Muscle layer of duodenum (tissue), 2 donors: ENCODE data around the gene CHMP6.

Experiments
- H3K27ac ChIP-seq: one replicate; pipeline ENCODE4 v1.7.0; 2013; ENCODE audit warnings: mild to moderate bottlenecking, low read length
- H3K27me3 ChIP-seq: one replicate; pipeline ENCODE4 v1.7.0; 2013; ENCODE audit warnings: low read depth, mild to moderate bottlenecking, control low read depth, low read length
- H3K36me3 ChIP-seq, 2 donors: one replicate each; pipeline ENCODE4 v1.7.0; 2013; ENCODE audit warnings: low read length in 2 of 2, control low read depth in 1 of 2, mild to moderate bottlenecking in 1 of 2; ENCODE audit not compliant: insufficient read depth in 2 of 2, control insufficient read depth in 1 of 2
- H3K4me1 ChIP-seq, 2 donors: one replicate each; pipeline ENCODE4 v1.7.0; 2013; ENCODE audit warnings: low read length in 2 of 2, mild to moderate bottlenecking in 2 of 2, control low read depth in 1 of 2, moderate library complexity in 1 of 2; ENCODE audit not compliant: insufficient read depth in 2 of 2, control insufficient read depth in 1 of 2
- H3K4me3 ChIP-seq, 2 donors: one replicate each; pipeline ENCODE4 v1.7.0; 2013; ENCODE audit warnings: low read length in 2 of 2, low read depth in 1 of 2, mild to moderate bottlenecking in 1 of 2
- H3K9me3 ChIP-seq, 2 donors: one replicate each; pipeline ENCODE4 v1.7.0; 2013; ENCODE audit warnings: low read length in 2 of 2, control low read depth in 1 of 2, mild to moderate bottlenecking in 1 of 2; ENCODE audit not compliant: control insufficient read depth in 1 of 2
- donor health status: healthy.

CHMP6 gene

GRCh38 chr17:80967404-80967872, 24.2 kb upstream of the CHMP6 start:
- H3K27me3 ChIP-seq, result no peaks in the 10 kb centered on the region
- peaks cover 0 to 19% of the 10 kb centered on the region in 2 donors for H3K36me3 ChIP-seq
- H3K27ac ChIP-seq, result no peak overlapping the region
- peaks cover 0 to 38% of the 10 kb centered on the region in 2 donors for H3K4me1 ChIP-seq
- H3K9me3 ChIP-seq, result no peaks in the 10 kb centered on the region
- H3K4me3 ChIP-seq, result no peak overlapping the region

GRCh38 chr17:80968602-80969029, 23.0 kb upstream of the CHMP6 start:
- Histone ChIP-seq H3K27ac (no peak overlapping the region), H3K27me3 (no peaks in the 10 kb centered on the region), H3K9me3 (no peaks in the 10 kb centered on the region), H3K4me3 (no peak overlapping the region), H3K36me3 (peaks cover 0 to 19% of the 10 kb centered on the region in 2 donors), H3K4me1 (peaks cover 0 to 38% of the 10 kb centered on the region in 2 donors)

- Histone ChIP-seq H3K27me3 (no peaks in the 10 kb centered on the region), H3K4me1 (peaks cover 0 to 38% of the 10 kb centered on the region in 2 donors), H3K4me3 (no peak overlapping the region), H3K9me3 (no peaks in the 10 kb centered on the region), H3K36me3 (peaks cover 0 to 15% of the 10 kb centered on the region in 2 donors), H3K27ac (no peak overlapping the region)
Observed at GRCh38 chr17:80969030-80969673, 22.5 kb upstream of the CHMP6 start.

- no peaks in the 10 kb centered on the region for H3K9me3 ChIP-seq
- H3K27ac ChIP-seq, result no peak overlapping the region
- no peaks in the 10 kb centered on the region for H3K27me3 ChIP-seq
- H3K4me3 ChIP-seq, result no peak overlapping the region
- H3K4me1 ChIP-seq, result peaks cover 0 to 38% of the 10 kb centered on the region in 2 donors
- H3K36me3 ChIP-seq, result peaks cover 0 to 10% of the 10 kb centered on the region in 2 donors
Observed at GRCh38 chr17:80969674-80970043, 22.0 kb upstream of the CHMP6 start.

GRCh38 chr17:80970044-80970761, 21.4 kb upstream of the CHMP6 start:
- Histone ChIP-seq H3K9me3 (no peaks in the 10 kb centered on the region), H3K27me3 (no peaks in the 10 kb centered on the region), H3K27ac (no peak overlapping the region), H3K36me3 (peaks cover 0 to 6% of the 10 kb centered on the region in 2 donors), H3K4me1 (peaks cover 0 to 38% of the 10 kb centered on the region in 2 donors), H3K4me3 (no peak overlapping the region)

- no peak overlapping the region for H3K27ac ChIP-seq
- H3K9me3 ChIP-seq, result no peaks in the 10 kb centered on the region
- H3K4me1 ChIP-seq, result peaks cover 0 to 38% of the 10 kb centered on the region in 2 donors
- H3K27me3 ChIP-seq, result no peaks in the 10 kb centered on the region
- no peak overlapping the region for H3K4me3 ChIP-seq
- H3K36me3 ChIP-seq, result no peaks in the 10 kb centered on the region
Observed at GRCh38 chr17:80970762-80971703, 20.6 kb upstream of the CHMP6 start.

GRCh38 chr17:80971704-80972304, 19.8 kb upstream of the CHMP6 start:
- Histone ChIP-seq H3K27ac (no peak overlapping the region), H3K27me3 (no peaks in the 10 kb centered on the region), H3K4me3 (no peak overlapping the region), H3K36me3 (no peaks in the 10 kb centered on the region), H3K9me3 (no peaks in the 10 kb centered on the region), H3K4me1 (peaks cover 0 to 38% of the 10 kb centered on the region in 2 donors)

GRCh38 chr17:80976701-80977100, 14.9 kb upstream of the CHMP6 start:
- H3K36me3 ChIP-seq, result no peaks in the 10 kb centered on the region
- no peak overlapping the region for H3K4me3 ChIP-seq
- H3K9me3 ChIP-seq, result no peaks in the 10 kb centered on the region
- H3K4me1 ChIP-seq, result peaks cover 0 to 18% of the 10 kb centered on the region in 2 donors
- H3K27me3 ChIP-seq, result no peaks in the 10 kb centered on the region
- H3K27ac ChIP-seq, result no peak overlapping the region

- Histone ChIP-seq H3K27me3 (no peaks in the 10 kb centered on the region), H3K9me3 (no peaks in the 10 kb centered on the region), H3K4me3 (no peak overlapping the region), H3K4me1 (peaks cover 0 to 18% of the 10 kb centered on the region in 2 donors), H3K27ac (no peak overlapping the region), H3K36me3 (no peaks in the 10 kb centered on the region)
Observed at GRCh38 chr17:80977172-80977571, 14.5 kb upstream of the CHMP6 start.

- Histone ChIP-seq H3K4me1 (peaks cover 0 to 18% of the 10 kb centered on the region in 2 donors), H3K27ac (no peak overlapping the region), H3K9me3 (no peaks in the 10 kb centered on the region), H3K27me3 (no peaks in the 10 kb centered on the region), H3K4me3 (no peak overlapping the region), H3K36me3 (no peaks in the 10 kb centered on the region)
Observed at GRCh38 chr17:80978499-80979497, 12.8 kb upstream of the CHMP6 start.
